T-helper 17 cell (primary cell): ENCODE data around the gene ZC2HC1C. TPM values are rescaled to one million over a fixed set of nuclear protein-coding genes. Genes with fewer than 3 reads are reported as not detected.
A peak's percentile ranks its signal among the peaks of the same experiment; 100 is the strongest.

ENCODE experiments used
- ATAC-seq: fragments of 150-1000 bp; cut with Tn5 transposase; 2 replicates; pipeline ENCODE4 v1.10.0; 2021; ENCODE audit warnings: mild to moderate bottlenecking, moderate library complexity
- DNase-seq, 3 donors: peaks; one replicate each; pipeline versions ENCODE4 v3.0.0 to v3.0.0-alpha.2; 2020 to 2021
- H3K9me3 ChIP-seq: one replicate; pipeline ENCODE4 v1.7.0; 2013; ENCODE audit warnings: low read length, mild to moderate bottlenecking; ENCODE audit not compliant: control insufficient read depth, poor library complexity, severe bottlenecking
- H3K27ac Mint-ChIP-seq: one replicate; pipeline ENCODE4 v1.8.0; 2022; ENCODE audit warnings: mild to moderate bottlenecking, moderate library complexity, mixed read lengths
- H3K27me3 Mint-ChIP-seq: one replicate; pipeline ENCODE4 v1.8.0; 2022; ENCODE audit warnings: mixed read lengths
- H3K36me3 Mint-ChIP-seq: one replicate; pipeline ENCODE4 v1.8.0; 2022; ENCODE audit warnings: low read depth, mixed read lengths
- H3K4me1 Mint-ChIP-seq: one replicate; pipeline ENCODE4 v1.8.0; 2022; ENCODE audit warnings: mild to moderate bottlenecking, mixed read lengths
- H3K4me3 Mint-ChIP-seq: one replicate; pipeline ENCODE4 v1.8.0; 2022; ENCODE audit warnings: mild to moderate bottlenecking, moderate library complexity, mixed read lengths
- total RNA-seq, 4 donors: library from RNA in 2 of 4; stranded (reverse) in 2 of 4; gene quantifications; one replicate each; pipeline ENCODE4 v1.2.3 and lab custom pipeline; 2022 to 2026

Gene ZC2HC1C
- total RNA-seq, 2 donors from 2014 or later = 0.20 to 0.76 TPM

- H3K4me3 Mint-ChIP-seq = no peak overlapping the region
- ATAC-seq (no peak), DNase-seq (no peak)
- no peak overlapping the region for H3K27ac Mint-ChIP-seq
- no peaks in the 10 kb centered on the region for H3K27me3 Mint-ChIP-seq
- H3K36me3 Mint-ChIP-seq = no peaks in the 10 kb centered on the region
- no peaks in the 10 kb centered on the region for H3K4me1 Mint-ChIP-seq
- no peaks in the 10 kb centered on the region for H3K9me3 ChIP-seq
These were observed 18.7 kb downstream of the ZC2HC1C start for GRCh38 chr14:75088153-75088552.

GRCh38 chr14:75088566-75089373, 19.3 kb downstream of the ZC2HC1C start:
- Mint-ChIP-seq H3K27ac (peak overlapping the region; percentile 14), H3K36me3 (no peaks in the 10 kb centered on the region), H3K4me1 (no peaks in the 10 kb centered on the region), H3K27me3 (no peaks in the 10 kb centered on the region), H3K4me3 (no peak overlapping the region)
- no peaks in the 10 kb centered on the region for H3K9me3 ChIP-seq
- peak in 1 of 3 donors; percentile 22 for DNase-seq
- peak; percentile 66 for ATAC-seq

- ATAC-seq = no peak
- H3K9me3 ChIP-seq = no peaks in the 10 kb centered on the region
- Mint-ChIP-seq H3K36me3 (no peaks in the 10 kb centered on the region), H3K4me1 (no peaks in the 10 kb centered on the region), H3K27ac (no peak overlapping the region), H3K27me3 (no peaks in the 10 kb centered on the region), H3K4me3 (no peak overlapping the region)
- no peak for DNase-seq
These were observed 20.9 kb downstream of the ZC2HC1C start for GRCh38 chr14:75090353-75090752.

GRCh38 chr14:75091251-75091650, 21.8 kb downstream of the ZC2HC1C start:
- ATAC-seq (no peak), DNase-seq (no peak)
- H3K27ac Mint-ChIP-seq = no peak overlapping the region
- no peaks in the 10 kb centered on the region for H3K9me3 ChIP-seq
- no peak overlapping the region for H3K4me3 Mint-ChIP-seq
- H3K36me3 Mint-ChIP-seq = no peaks in the 10 kb centered on the region
- H3K4me1 Mint-ChIP-seq = no peaks in the 10 kb centered on the region
- no peaks in the 10 kb centered on the region for H3K27me3 Mint-ChIP-seq

- DNase-seq (no peak), ATAC-seq (no peak)
- H3K9me3 ChIP-seq = no peaks in the 10 kb centered on the region
- H3K4me1 Mint-ChIP-seq = peaks cover 2% of the 10 kb centered on the region
- H3K27ac Mint-ChIP-seq = no peak overlapping the region
- H3K27me3 Mint-ChIP-seq = no peaks in the 10 kb centered on the region
- peaks cover 5% of the 10 kb centered on the region for H3K36me3 Mint-ChIP-seq
- H3K4me3 Mint-ChIP-seq = no peak overlapping the region
These were observed 23.3 kb downstream of the ZC2HC1C start for GRCh38 chr14:75092698-75093097.

- H3K9me3 ChIP-seq = no peaks in the 10 kb centered on the region
- Mint-ChIP-seq H3K4me3 (no peak overlapping the region), H3K27ac (no peak overlapping the region), H3K36me3 (peaks cover 19% of the 10 kb centered on the region), H3K27me3 (no peaks in the 10 kb centered on the region), H3K4me1 (peaks cover 9% of the 10 kb centered on the region)
- ATAC-seq = no peak
- no peak for DNase-seq
These were observed 25.5 kb downstream of the ZC2HC1C start for GRCh38 chr14:75094896-75095295.

GRCh38 chr14:75095690-75096089, 26.2 kb downstream of the ZC2HC1C start:
- Mint-ChIP-seq H3K4me1 (peaks cover 9% of the 10 kb centered on the region), H3K36me3 (peaks cover 19% of the 10 kb centered on the region), H3K27me3 (no peaks in the 10 kb centered on the region), H3K4me3 (no peak overlapping the region), H3K27ac (no peak overlapping the region)
- no peak for ATAC-seq
- no peaks in the 10 kb centered on the region for H3K9me3 ChIP-seq
- no peak for DNase-seq

- H3K9me3 ChIP-seq = no peaks in the 10 kb centered on the region
- Mint-ChIP-seq H3K4me1 (peaks cover 9% of the 10 kb centered on the region), H3K27me3 (no peaks in the 10 kb centered on the region), H3K27ac (no peak overlapping the region), H3K4me3 (no peak overlapping the region), H3K36me3 (peaks cover 22% of the 10 kb centered on the region)
- ATAC-seq (no peak), DNase-seq (no peak)
These were observed 27.5 kb downstream of the ZC2HC1C start for GRCh38 chr14:75096959-75097358.

- DNase-seq (no peak), ATAC-seq (no peak)
- peak overlapping the region; percentile 86 for H3K27ac Mint-ChIP-seq
- H3K36me3 Mint-ChIP-seq = peaks cover 22% of the 10 kb centered on the region
- no peaks in the 10 kb centered on the region for H3K9me3 ChIP-seq
- H3K4me3 Mint-ChIP-seq = no peak overlapping the region
- peaks cover 9% of the 10 kb centered on the region for H3K4me1 Mint-ChIP-seq
- H3K27me3 Mint-ChIP-seq = no peaks in the 10 kb centered on the region
These were observed 28.8 kb downstream of the ZC2HC1C start for GRCh38 chr14:75098212-75098611.

- peaks cover 22% of the 10 kb centered on the region for H3K36me3 Mint-ChIP-seq
- H3K27ac Mint-ChIP-seq = peak overlapping the region; percentile 86
- H3K27me3 Mint-ChIP-seq = no peaks in the 10 kb centered on the region
- peaks cover 9% of the 10 kb centered on the region for H3K4me1 Mint-ChIP-seq
- ATAC-seq (no peak), DNase-seq (no peak)
- no peaks in the 10 kb centered on the region for H3K9me3 ChIP-seq
- no peak overlapping the region for H3K4me3 Mint-ChIP-seq
These were observed 29.2 kb downstream of the ZC2HC1C start for GRCh38 chr14:75098682-75099081.

GRCh38 chr14:75101491-75101890, 32.0 kb downstream of the ZC2HC1C start:
- ATAC-seq (no peak), DNase-seq (no peak)
- Mint-ChIP-seq H3K36me3 (peaks cover 22% of the 10 kb centered on the region), H3K4me1 (peaks cover 9% of the 10 kb centered on the region), H3K27ac (no peak overlapping the region), H3K27me3 (no peaks in the 10 kb centered on the region), H3K4me3 (no peak overlapping the region)
- no peaks in the 10 kb centered on the region for H3K9me3 ChIP-seq

- no peaks in the 10 kb centered on the region for H3K27me3 Mint-ChIP-seq
- ATAC-seq = no peak
- no peaks in the 10 kb centered on the region for H3K9me3 ChIP-seq
- peaks cover 9% of the 10 kb centered on the region for H3K4me1 Mint-ChIP-seq
- H3K4me3 Mint-ChIP-seq = no peak overlapping the region
- DNase-seq = no peak
- H3K36me3 Mint-ChIP-seq = peaks cover 14% of the 10 kb centered on the region
- no peak overlapping the region for H3K27ac Mint-ChIP-seq
These were observed 37.7 kb downstream of the ZC2HC1C start for GRCh38 chr14:75107186-75107585.

GRCh38 chr14:75109877-75110276, 40.4 kb downstream of the ZC2HC1C start:
- no peak for DNase-seq
- peaks cover 17% of the 10 kb centered on the region for H3K4me1 Mint-ChIP-seq
- H3K4me3 Mint-ChIP-seq = no peak overlapping the region
- no peak overlapping the region for H3K27ac Mint-ChIP-seq
- H3K36me3 Mint-ChIP-seq = peaks cover 15% of the 10 kb centered on the region
- H3K9me3 ChIP-seq = no peaks in the 10 kb centered on the region
- ATAC-seq = no peak
- no peaks in the 10 kb centered on the region for H3K27me3 Mint-ChIP-seq

GRCh38 chr14:75113932-75114539, 44.6 kb downstream of the ZC2HC1C start:
- H3K27me3 Mint-ChIP-seq = no peaks in the 10 kb centered on the region
- no peak overlapping the region for H3K4me3 Mint-ChIP-seq
- ATAC-seq (peak; percentile 70), DNase-seq (no peak)
- H3K4me1 Mint-ChIP-seq = peaks cover 17% of the 10 kb centered on the region
- peak overlapping the region; percentile 6 for H3K27ac Mint-ChIP-seq
- H3K36me3 Mint-ChIP-seq = peaks cover 12% of the 10 kb centered on the region
- H3K9me3 ChIP-seq = no peaks in the 10 kb centered on the region
